T follicular helper cell (primary cell): ENCODE results near the gene LHPP.

Source experiments
- DNase-seq: peaks from one replicate; pipeline ENCODE4 v3.0.0-alpha.2; 2020; ENCODE audit warnings: low read depth

The LHPP gene

DNA sequence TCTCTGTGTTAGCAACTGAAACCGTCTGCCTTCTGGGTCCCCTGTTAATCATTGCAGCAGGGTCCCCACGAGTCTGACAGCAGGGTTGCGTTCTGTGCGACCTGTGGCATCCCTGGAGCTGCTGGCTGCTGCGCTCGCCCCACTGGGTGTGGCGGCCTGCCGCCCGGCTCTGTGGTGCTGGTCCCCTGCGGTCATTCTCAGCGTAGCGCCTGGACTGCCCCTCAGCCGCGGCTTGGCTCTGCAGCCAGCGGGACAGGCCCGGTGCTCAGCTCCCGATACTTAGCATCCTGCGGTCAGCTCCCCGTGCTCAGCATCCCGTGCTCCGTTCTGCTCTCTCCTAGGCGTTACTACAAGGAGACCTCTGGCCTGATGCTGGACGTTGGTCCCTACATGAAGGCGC is 35.0 kb downstream of the LHPP start:
- DNase-seq: no peak

DNA sequence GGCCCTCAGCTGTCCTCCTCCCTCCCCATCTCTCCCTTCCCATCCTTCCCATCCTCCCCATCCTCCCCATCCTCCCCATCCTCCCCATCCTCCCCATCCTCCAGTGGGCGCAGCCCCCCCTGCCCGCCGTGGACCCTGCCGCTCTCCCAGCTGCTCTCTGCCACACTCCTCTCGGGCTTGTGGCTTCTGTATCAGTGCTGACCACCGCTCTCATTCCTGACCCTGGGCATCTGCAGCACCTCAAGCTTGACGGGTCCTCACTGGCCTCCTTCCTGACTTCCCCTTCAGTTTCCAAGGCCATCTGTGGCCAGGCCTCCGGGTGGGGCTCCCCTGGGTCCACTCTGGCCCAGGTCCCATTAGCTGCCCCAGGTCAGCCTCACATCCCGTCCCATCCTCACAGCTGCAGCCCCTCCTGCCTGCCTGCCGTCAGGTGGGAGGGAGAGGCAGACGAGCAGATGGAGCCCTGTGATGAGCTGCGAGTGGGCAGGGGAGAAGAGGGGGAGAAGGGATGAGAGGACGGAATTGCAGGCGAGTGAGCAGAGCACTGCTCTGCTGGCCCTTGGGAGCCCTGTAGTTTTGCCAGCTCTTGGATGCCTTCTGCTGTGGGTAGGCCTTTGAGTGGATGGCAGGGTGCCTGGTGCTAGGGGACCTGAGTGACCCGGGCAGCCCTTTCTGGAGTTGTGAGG is 35.7 kb downstream of the LHPP start:
- DNase-seq: no peak

DNA sequence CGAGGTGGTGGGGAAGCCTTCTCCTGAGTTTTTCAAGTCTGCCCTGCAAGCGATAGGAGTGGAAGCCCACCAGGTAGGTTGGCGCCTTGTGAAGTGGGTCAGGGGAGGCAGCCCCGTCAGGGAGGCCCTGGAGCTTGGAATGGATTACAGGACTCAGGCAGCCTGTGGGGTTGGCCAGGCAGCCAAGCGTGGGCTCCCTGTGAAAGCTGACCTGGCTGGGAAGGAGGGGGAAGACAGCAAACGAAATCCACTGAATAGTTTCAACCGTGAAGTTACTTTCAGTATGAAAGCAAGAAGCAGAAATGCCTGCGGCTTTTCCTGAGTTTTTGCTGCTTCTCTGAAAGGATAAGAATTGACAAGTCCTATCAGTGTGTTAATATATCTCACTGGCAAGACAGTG is 36.4 kb downstream of the LHPP start:
- DNase-seq: no peak

DNA sequence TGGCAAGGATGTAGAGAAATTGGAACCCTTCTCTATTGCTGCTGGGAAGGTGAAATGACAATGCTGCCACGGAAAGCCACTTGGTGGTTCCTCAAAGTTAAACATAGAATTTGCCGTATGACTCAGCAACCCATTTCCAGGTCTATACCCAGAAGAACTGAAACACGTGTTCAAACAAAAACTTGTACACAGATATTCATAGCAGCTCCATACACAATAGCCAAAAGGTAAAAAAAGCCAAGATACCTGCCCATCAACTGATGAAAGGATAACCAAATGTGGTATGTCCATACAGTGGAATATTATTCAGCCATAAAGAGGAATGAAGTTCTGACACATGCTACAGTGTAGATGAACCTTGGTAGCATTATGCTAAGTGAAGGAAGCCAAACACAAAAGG is 39.1 kb downstream of the LHPP start:
- no peak for DNase-seq

GRCh38 chr10:124504711-124505110 is 43.1 kb downstream of the LHPP start:
- DNase-seq: no peak

DNA sequence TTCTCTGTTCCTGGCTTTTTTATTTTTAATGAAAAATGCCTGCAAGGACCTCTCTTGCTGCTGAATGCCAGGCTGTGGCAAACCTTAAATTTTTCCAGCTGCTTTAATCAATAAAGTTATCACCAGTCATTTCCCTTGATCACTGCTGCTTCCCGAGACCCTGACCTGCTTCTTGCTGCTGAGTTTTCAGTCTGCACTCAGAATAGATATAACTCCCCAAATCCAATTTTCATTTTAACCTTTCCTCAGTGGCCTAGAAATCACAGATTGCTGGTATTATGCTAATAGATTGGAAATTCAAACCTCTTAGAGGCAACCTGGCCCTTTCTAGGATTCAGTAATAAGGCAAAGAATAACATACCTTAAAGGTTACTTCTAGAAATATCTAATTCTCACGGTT is 43.7 kb downstream of the LHPP start:
- DNase-seq: no peak

DNA sequence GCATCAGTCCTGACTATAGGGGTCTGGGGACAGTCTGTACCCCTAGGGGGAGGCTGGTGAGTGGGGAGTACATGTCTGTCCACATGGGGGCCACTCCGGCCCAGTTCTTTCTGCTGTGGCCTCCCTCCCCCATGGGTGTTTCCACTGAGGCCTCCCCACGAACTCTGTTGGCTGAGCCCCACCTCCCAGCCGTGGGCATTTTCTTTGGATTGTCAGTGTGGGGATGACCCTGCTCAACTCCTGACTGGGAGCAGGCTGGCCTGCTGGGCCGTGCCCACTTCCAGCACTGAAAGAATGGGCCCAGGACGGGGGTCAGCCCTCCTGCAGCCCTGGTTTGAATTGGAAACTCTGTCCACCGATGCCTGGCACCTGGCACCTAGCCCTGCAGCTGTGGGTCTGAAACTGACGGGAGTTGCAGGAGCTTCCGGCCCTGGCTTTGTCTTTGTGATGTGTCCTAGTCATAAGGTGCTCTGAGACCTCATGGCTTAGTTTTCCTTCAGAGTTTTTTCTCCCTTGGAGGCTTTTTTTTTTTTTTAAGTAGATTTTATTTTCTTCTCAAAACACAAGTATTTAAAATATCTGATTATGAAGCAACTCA is 46.5 kb downstream of the LHPP start:
- no peak for DNase-seq

GRCh38 chr10:124508907-124509454 is 47.4 kb downstream of the LHPP start:
- DNase-seq: no peak

DNA sequence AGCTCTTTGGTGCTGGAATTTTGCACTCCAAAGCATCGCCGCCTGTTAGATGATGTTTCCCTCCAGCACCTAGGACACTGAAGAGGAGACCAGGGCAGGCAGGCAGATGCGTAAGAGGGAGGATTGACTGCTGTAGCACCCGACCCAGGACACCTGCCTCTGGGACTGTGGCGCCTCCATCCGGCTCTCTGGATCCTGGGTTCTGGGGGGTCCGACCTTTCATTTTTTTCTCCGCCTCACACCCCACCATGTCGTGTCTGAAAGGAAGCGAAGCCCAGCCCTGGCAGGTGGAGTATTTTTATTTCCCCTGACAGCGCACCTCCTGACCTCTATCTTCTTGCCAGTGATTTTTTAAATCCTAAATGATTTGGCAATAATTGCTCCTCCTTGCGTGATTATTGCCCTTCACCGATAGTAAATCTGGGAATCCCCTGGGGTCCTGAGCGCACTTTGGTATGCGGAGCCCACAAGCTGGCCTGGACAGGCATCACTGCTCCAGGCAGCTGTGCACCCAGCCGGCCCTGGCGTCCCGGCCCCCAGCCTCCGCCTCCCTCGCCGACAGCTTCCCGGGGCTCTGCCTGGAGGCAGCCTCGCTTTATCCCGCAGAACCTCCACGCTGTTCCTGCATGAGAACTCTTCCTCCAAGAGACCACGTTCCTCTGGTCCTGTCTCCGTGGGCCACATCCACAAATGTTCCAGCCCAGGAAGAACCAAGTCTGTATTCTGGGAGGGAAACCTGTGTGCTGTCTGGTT is 48.4 kb downstream of the LHPP start:
- DNase-seq: no peak

DNA sequence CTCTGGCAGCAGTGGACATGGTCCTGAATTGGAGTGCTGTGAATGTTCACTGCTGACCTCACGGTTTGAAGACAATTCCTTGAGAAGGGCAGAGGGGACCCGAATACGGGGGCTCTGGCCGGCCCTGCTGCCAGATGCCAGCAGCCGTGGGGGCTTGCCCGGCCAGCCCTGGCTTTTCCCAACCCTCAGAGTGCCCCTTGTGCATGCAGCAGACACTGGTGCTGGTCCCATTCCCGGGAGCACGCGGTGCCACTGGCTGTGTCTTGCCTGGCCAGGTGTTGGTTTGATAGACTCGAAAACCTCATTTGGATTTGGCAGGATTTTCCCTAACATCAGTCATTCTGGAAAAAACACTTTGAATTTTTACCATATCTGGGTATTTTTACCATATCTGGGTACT is 49.1 kb downstream of the LHPP start:
- no peak for DNase-seq

GRCh38 chr10:124511205-124512039 is 49.8 kb downstream of the LHPP start:
- no peak for DNase-seq

- no peak for DNase-seq
Observed at GRCh38 chr10:124512040-124512428, 50.4 kb downstream of the LHPP start.

GRCh38 chr10:124512600-124512999 is 51.0 kb downstream of the LHPP start:
- no peak for DNase-seq

DNA sequence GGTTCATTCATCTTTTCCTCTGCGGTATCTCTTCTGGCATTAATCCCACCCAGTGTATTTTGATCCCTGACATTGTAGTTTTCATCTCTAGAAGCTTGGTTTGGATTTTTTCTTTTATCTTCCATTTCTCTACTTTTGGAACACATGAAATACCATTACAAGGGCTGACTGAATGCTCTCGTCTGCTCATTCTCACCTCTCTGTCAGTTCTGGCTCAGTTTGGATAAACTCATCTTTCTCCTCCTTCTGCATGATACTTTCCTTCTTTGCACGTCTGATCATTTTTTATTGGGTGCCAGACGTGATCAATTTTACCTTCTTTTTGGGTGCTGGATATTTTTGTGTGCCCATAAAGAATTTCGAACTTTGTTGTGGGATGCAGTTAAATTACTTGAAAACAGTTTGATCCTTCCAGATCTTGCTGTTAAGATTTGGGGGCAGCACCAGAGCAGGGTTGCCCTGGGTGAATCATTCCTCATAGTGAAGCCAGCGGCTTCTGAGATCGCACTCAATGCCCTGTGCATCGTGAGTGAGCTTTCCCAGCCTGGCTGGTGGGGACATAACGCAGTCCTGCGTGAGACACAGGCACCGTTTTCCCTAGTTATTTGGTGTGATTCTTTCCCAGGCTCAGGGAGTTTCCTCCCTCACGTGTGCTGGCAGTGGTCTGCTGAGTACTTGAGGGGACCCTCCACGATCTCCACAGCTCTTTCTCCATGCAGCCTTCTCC is 53.8 kb downstream of the LHPP start:
- no peak for DNase-seq

DNA sequence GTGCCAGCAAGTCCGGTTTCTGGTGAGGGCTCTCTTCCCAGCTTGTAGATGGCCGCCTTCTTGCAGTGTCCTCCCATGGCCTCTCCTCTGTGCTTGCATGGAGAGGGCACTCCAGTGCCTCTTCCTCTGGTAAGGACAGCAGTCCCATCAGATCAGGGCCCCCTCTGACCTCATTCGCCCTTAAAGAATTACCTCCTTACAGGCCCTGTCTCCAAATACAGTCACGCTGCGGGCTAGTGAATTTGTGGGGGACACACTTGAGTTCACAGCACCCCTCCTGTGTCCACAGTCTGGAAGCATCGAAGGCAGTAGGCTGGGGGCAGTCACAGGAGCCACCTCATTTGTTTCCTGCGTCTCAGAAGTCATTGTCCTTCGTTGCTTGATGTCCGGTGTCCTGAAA is 54.6 kb downstream of the LHPP start:
- no peak for DNase-seq

- no peak for DNase-seq
Observed at GRCh38 chr10:124516746-124517397, 55.2 kb downstream of the LHPP start.

GRCh38 chr10:124517461-124517860 is 55.8 kb downstream of the LHPP start:
- DNase-seq: no peak

DNA sequence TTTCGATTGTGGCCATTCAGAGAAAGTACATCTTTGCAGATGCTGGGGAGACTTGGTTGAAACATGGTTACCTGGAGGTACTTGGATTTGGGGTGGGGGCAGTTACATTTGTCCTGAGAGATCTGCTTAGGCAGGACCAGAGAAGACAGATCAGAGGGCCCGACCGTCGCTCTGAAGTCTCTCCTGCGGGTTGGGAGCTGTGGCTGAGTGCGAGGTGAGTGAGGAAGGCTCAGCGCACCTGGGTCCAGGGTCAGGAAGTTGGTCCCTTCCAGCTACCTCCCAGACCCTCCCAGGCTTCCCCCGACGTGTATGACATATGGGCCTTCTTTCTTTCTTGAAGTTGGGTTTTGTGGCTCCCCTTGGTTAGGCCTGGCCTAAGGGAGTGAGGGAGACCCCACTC is 56.3 kb downstream of the LHPP start:
- no peak for DNase-seq

- no peak for DNase-seq
Observed at GRCh38 chr10:124518366-124518765, 56.7 kb downstream of the LHPP start.

DNA sequence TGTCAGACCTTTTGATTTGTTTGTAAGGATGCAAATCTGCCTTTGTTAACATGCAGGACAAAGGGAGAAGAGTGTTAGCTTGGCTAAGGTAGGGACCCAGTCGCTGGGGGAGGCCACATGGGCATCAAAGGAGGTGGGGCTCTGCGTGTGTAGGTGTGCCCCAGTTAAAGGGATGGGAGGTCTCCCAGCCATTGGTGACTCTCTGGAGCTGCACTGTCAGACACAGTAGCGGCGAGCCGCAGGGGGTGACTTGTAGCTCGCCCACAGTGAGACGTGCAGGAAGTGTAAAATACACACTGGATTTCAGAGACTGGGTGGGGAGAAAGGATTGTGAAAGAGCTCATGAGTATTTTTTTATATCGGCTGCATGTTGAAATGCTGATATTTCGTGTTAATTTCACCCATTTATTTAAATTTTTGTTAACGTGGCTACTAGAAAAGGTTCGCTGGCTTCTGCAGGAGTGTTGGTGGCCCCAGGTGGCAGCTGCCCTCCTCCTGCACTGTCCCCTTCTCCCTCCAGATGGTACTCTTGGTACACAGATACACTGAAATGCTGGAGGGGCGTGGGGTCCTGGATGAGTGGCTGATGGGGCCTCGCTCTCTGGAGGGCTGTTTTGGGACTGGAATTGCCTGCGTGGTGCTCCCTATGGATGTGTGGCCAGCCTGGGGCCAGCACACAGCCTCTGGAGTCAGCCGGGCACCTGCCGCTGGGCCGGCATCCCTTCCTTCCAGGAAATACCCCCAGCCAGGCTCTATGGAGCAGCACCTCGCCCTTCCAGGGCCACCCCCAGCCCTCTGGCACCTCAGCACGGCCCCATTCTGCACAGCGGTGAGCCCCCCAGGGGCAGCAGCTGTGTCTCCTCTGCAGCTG is 59.2 kb downstream of the LHPP start:
- DNase-seq: no peak
